Erythroblast (primary cell): Measurements from ENCODE around the gene RPL14.

ENCODE experiments used
- GATA1 ChIP-seq: IDR thresholded peaks from 2 replicates; pipeline ENCODE4 v1.6.1; 2011; ENCODE audit warnings: low read depth, mild to moderate bottlenecking, control low read depth, low read length, moderate library complexity
- POLR2A ChIP-seq: IDR thresholded peaks from 2 replicates; pipeline ENCODE4 v1.6.1; 2011; ENCODE audit warnings: mild to moderate bottlenecking, low read length

GRCh38 chr3:40465456-40465855, 8.3 kb downstream of the RPL14 start:
- TF ChIP-seq POLR2A (no peak), GATA1 (no peak)
